OCI-LY3 (cell line): ENCODE measurements around the gene ADSS2.

Experiments
- EZH2phosphoT487 ChIP-seq: fragments of 200-600 bp; shearing (Covaris generic); IDR thresholded peaks from 2 replicates; pipeline ENCODE4 v1.6.1; 2018; ENCODE audit warnings: antibody characterized with exemption, mixed run types, low read depth
- TF ChIP-seq, protein P1 (sequence below): fragments of 200-600, 300-600 bp; sonication (generic); IDR thresholded peaks from 2 replicates; pipeline ENCODE4 v1.5.1; 2014; ENCODE audit warnings: antibody characterized with exemption, low read length, low read depth

DNA sequence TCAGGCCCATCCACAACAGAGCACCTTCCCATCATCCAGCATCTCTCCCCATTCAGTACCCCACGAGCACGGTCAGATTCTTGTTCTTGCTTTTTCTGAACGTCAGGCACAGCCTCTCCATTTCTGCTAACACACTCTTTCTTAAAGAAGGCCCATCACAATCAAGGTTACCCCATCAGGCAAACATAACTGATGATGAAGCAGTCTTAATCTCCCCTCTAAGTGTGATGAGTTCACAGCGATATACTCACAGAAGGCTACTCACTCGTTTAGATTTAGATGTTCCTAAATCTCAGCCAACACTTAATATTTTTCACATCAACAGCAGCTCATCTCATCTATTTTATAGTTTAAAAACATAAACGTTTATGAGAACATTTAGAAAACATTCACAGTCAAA is 75.6 kb downstream of the ADSS2 start:
- TF ChIP-seq, protein P1, sequence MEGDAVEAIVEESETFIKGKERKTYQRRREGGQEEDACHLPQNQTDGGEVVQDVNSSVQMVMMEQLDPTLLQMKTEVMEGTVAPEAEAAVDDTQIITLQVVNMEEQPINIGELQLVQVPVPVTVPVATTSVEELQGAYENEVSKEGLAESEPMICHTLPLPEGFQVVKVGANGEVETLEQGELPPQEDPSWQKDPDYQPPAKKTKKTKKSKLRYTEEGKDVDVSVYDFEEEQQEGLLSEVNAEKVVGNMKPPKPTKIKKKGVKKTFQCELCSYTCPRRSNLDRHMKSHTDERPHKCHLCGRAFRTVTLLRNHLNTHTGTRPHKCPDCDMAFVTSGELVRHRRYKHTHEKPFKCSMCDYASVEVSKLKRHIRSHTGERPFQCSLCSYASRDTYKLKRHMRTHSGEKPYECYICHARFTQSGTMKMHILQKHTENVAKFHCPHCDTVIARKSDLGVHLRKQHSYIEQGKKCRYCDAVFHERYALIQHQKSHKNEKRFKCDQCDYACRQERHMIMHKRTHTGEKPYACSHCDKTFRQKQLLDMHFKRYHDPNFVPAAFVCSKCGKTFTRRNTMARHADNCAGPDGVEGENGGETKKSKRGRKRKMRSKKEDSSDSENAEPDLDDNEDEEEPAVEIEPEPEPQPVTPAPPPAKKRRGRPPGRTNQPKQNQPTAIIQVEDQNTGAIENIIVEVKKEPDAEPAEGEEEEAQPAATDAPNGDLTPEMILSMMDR: no peak
- TF ChIP-seq EZH2phosphoT487: no peak
